GM21717 (cell line): ENCODE measurements around the gene MAGEB17.
"Not testable (repeated sequence)": the region's sequence is repeated elsewhere in the genome, so short reads cannot be mapped to it uniquely, and the experiment has no call there.

Source experiments
- ATAC-seq: cut with Tn5 transposase; IDR thresholded peaks from one replicate; pipeline ENCODE4 v1.9.1; 2021; ENCODE audit warnings: mild to moderate bottlenecking, moderate library complexity; ENCODE audit not compliant: unreplicated experiment

MAGEB17 gene

GRCh38 chrX:16155581-16156096 lies 11.6 kb upstream of the MAGEB17 start:
- no peak for ATAC-seq

GRCh38 chrX:16156692-16157331 lies 10.5 kb upstream of the MAGEB17 start:
- ATAC-seq = no peak

GRCh38 chrX:16160729-16161128 lies 6.6 kb upstream of the MAGEB17 start:
- ATAC-seq = no peak

DNA sequence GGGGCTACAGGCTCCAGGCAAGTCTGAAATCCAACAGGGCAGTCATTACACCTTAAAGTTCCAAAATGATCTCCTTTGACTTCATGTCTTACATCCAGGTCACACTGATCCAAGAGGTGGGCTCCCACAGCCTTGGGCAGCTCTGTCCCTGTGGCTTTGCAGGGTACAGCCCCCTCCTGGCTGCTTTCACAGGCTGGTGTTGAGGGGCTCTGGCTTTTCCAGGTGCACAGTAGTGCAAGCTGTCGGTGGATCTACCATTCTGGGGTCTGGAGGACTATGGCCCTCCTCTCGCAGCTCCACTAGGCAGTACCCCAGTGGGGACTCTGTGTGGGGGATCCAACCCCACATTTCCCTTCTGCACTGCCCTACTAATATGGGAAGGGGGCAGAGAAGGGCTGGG lies 6.1 kb upstream of the MAGEB17 start:
- not testable (repeated sequence) for ATAC-seq

DNA sequence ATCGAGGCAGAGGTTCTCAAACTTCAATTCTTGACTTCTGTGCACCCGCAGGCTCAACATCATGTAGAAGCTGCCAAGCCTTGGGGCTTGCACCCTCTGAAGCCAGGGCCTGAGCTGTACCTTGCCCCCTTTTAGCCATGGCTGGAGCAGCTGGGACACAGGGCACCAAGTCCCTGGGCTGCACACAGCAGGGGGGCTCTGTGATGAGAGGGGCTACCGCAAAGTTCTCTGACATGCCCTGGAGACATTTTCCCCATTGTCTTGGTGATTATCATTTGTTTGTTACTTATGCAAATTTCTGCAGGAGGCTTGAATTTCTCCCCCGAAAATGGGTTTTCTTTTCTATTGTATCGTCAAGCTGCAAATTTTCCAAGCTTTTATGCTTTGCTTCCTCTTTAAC lies 4.9 kb upstream of the MAGEB17 start:
- ATAC-seq = no peak

DNA sequence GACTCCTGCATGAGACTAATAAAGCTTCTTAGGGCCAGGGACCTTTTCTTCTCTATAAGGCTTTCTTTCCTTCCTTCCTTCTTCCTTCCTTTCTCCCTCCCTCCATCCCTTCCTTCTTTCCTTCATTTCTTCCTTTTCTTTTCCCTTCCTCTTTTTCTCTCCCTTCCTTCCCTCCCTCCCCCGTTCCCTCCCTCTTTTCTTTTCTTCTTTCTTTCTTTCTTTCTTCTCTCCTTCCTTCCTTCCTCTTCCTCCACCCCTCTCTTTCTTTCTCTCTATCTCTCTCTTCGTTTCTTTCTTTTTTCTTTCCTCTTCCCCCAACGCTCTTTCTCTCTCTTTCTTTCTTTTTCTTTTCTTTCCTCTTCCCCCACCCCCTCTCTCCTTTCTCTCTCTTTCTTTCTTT lies 2.5 kb upstream of the MAGEB17 start:
- ATAC-seq = no peak

DNA sequence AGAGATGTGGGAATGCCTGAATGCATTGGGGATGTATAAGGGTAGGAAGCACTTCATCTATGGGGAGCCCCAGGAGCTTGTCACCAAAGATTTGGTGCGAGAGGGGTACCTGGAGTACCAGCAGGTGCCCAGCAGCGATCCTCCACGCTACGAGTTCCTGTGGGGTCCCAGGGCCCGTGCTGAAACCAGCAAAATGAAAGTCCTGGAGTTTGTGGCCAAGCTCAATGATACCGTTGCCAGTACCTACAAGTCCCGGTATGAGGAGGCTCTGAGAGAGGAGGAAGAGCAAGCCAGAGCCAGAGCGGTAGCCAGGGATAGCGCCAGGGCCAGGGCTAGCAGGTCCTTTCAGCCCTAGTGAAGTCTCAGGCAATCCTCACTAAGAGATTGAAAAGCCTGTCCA lies 3.8 kb downstream of the MAGEB17 start:
- no peak for ATAC-seq

- ATAC-seq = no peak
Measured at GRCh38 chrX:16171944-16172343, 4.7 kb downstream of the MAGEB17 start.

GRCh38 chrX:16172391-16172790 lies 5.1 kb downstream of the MAGEB17 start:
- no peak for ATAC-seq

DNA sequence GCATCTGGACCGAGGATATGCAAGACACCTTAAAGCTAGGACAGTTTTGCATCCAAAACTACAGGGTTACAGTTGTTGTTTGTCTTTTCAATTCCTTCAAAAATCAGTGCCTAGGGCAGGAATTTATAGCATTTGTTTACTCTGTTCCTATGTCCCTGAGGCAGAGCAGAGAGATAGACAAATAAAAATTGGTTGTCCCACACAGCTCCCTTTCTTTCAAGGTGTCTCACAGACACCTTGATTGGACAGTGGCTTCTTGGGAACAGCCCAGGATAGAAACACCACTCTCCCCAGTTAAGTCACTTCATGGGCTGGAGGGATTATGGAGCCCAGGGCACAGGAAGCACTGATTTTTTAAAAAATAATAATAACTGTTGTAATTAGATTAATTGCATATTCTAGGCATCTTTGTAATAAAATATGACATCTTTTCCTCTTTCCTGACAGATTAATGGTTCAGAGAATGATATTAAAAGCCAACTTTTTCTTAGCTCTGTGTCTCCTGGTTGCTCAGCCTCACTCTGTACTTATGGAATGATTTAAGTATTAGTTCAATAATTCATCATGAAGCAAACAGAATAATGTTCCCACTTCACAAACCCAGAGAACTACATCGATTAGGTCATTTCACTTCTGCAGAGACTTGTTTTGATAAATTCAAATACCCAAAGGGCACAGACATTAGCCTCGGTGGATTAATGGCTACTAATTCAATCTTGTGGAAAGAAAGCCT lies 8.2 kb downstream of the MAGEB17 start:
- ATAC-seq = no peak

DNA sequence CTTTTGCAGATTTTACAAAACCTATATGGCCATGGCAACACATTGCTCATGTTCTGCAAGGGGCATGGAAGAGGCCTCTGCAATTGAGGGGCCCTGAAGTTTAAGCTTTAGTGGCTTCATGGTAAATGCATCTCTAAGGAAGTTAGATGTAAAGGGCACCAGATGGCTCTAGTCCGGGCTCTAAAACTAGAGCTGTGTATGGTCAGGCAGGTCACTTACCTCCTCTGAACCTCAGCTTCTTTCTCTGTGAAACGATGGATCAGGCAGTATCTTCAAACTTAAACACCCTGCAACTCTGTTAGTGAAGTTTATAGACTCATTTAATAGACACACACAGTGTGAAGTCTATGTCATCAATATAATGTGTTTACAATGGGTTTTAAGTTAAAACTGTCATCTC lies 10.0 kb downstream of the MAGEB17 start:
- no peak for ATAC-seq

DNA sequence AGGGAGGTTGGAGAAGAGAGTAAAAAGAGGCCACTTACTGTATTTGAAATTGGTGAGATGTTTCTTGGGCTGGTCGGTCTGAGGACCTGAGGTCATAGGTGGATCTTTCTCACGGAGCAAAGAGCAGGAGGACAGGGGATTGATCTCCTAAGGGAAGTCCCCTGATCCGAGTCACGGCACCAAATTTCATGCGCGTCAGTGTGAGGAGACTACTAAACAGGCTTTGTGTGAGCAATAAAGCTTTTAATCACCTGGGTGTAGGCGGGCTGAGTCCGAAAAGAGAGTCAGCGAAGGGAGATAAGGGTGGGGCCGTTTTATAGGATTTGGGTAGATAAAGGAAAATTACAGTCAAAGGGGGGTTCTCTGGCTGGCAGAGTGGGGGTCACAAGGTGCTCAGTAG lies 16.6 kb downstream of the MAGEB17 start:
- ATAC-seq = not testable (repeated sequence)

DNA sequence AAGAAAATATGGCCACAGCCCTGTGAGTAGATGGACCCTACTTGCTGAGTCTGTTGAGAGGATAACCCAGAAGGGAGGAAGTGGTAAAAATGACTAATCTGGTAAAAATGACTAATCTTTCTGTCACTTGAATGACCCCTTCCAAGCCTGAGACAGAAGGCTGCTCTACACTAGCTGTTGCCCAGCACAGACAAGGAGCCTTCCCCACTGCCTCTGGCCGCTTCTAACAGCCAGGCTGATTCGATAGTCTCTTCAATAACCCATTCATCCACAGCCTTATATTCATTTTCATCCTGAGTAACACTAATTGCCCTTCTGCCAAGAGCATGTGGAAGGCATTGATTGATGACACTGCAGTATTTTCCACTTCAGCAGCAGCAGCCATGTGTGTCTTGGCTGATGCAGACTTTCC lies 18.4 kb downstream of the MAGEB17 start:
- peak; percentile 97 for ATAC-seq

DNA sequence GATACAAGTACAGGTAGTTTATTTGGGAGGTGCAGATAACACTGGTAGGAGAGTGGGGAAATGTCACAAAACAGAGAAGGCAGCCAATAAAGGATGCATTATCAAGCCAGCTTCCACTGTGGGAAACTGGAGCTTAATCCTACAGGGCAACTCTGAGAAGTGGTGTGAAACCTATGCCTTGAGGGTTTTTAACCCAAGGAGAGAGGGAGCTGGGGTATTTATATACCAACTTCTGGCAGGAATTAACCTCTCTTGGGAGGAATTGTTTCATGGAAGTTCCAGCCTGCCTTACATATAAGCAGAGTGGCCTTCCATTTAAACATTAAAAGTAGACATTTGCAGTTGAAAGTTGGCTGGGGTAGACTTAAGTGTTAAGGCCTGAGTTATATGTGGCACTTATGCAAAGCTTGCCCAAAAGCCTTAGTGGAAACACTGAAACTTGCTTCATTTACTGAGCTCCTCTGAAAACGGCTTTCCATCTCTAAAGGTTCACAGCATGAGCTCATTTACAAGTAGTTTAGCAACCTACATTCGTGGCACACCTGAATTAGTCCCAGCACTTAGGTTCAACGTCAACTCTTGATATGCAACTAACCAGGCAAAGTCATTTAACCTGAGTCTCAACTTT lies 19.2 kb downstream of the MAGEB17 start:
- no peak for ATAC-seq

DNA sequence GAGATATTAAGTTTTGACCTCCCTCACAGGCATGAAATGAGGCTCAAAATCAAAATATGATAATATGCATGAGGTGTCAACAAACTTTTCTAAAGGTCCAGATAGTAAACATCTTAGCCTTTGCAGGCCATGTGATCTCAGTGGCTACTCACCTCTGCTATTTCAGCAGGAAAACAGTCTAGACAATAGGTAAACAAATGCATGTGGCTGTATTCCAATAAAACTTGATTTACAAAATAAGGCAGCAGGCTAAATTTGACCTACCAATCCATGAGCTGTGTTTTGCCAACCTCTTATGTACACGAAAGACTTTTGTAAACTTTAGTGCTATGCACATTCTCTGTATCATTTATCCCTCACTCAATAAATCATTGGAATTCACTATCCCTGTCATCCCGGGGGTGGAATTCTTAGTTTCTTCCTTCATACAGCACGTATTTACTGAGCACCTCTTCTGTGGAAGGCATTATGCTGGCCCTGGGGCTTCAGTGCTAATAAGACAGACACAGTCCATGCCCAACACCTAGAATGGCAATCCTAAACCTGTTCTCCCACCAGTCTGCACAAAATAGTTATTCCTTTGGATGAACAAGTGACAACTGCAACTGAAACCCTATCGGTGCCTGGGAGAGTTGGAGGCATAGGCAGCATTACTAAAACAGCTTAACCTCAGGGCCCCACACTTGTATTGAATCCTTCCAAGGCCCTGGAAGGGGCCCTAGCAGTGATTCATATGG lies 19.9 kb downstream of the MAGEB17 start:
- no peak for ATAC-seq

GRCh38 chrX:16188687-16189086 lies 21.4 kb downstream of the MAGEB17 start:
- ATAC-seq = no peak

- no peak for ATAC-seq
Measured at GRCh38 chrX:16191605-16192004, 24.3 kb downstream of the MAGEB17 start.

- no peak for ATAC-seq
Measured at GRCh38 chrX:16196829-16197228, 29.5 kb downstream of the MAGEB17 start.

DNA sequence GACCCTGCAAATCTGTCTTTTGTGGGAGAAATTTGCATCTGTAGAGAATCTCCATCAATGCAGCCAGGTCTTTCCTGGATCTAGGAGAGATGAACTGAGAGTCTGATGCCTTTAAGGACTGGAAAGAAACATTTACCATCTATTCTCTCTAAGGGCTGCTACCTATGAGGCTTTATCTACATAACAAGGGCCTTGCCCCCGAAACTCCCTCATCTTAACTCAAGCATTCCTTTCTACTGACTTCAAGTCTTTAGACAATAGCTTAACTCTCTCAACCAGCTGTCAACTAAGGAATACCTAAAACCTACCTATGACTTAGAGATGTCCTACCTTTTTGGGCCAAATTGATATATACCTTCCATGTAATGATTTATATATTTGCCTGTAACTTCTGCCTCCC lies 32.1 kb downstream of the MAGEB17 start:
- no peak for ATAC-seq

DNA sequence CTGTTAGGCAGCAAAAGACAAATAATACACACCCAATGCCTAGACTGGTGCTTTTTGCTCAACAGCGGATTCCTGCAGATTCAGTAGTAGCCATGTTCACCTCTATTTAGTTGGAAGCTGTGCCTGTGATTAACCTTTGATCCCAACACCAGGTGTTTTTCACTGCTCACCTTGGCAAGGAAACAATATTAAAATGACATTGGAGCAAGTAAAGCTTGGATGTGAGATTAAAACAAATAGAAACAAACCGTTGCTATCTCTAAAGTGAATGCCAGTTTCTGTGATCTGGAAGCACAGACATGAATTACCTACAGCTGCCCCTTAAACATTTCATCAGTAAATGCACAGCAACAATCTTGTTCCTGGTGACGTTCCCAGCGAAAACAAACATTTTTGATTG lies 35.7 kb downstream of the MAGEB17 start:
- no peak for ATAC-seq

DNA sequence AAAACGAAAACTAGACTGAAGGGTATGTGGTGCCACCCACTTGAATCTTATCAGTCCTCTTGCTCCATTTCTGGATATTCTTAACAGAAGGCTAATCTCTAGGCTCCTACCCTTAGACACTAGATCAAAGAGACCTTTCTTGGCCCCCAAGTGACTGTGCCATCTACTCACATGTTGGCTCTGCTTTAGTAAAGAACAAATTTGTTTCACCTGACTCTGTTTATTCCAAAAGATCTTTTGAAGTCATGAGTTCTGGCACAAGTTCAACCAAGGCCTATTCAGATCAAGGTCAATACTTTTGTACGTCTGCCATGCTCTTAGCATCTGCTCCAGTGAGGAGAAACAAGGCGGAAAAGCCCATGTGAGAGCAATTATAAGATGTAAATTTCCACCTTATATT lies 37.3 kb downstream of the MAGEB17 start:
- no peak for ATAC-seq
